Spleen (tissue), 11 donors: Measurements from ENCODE around the gene RIPOR1. TPM values are rescaled to one million over a fixed set of nuclear protein-coding genes. Genes with fewer than 3 reads are reported as not detected.
A peak's percentile ranks its signal among the peaks of the same experiment; 100 is the strongest.

Source experiments
- DNase-seq: peaks from one replicate; pipeline ENCODE4 v3.0.0-alpha.2; 2020
- H3K27ac ChIP-seq, 8 donors: fragments of 200-600 bp; sonication (generic) in 7 of 8; 1 replicate in 4 of 8; 2 replicates in 4 of 8; pipeline versions ENCODE4 v1.5.0 to v1.8.0; 2016 to 2021; ENCODE audit warnings: inconsistent platforms in 4 of 8, mild to moderate bottlenecking in 4 of 8, moderate library complexity in 1 of 8
- H3K27me3 ChIP-seq, 7 donors: fragments of 200-600 bp; sonication (generic) in 6 of 7; replicated peaks in 1 of 7; 1 replicate in 4 of 7; 2 replicates in 3 of 7; pipeline versions ENCODE4 v1.5.0 to v1.8.0; 2016 to 2021; ENCODE audit warnings: inconsistent platforms in 3 of 7, mild to moderate bottlenecking in 1 of 7
- H3K36me3 ChIP-seq, 6 donors: fragments of 200-600 bp; sonication (generic) in 5 of 6; 1 replicate in 4 of 6; 2 replicates in 2 of 6; pipeline versions ENCODE4 v1.5.0 to v1.8.0; 2016 to 2021; ENCODE audit warnings: inconsistent platforms in 2 of 6
- H3K4me1 ChIP-seq, 6 donors: fragments of 200-600 bp; sonication (generic) in 5 of 6; 1 replicate in 3 of 6; 2 replicates in 3 of 6; pipeline versions ENCODE4 v1.5.0 to v1.8.0; 2016 to 2021; ENCODE audit warnings: inconsistent platforms in 3 of 6
- H3K4me3 ChIP-seq, 8 donors: fragments of 200-600 bp; sonication (generic) in 7 of 8; 1 replicate in 4 of 8; 2 replicates in 4 of 8; pipeline versions ENCODE4 v1.5.0 to v1.8.0; 2016 to 2021; ENCODE audit warnings: inconsistent platforms in 4 of 8, mild to moderate bottlenecking in 4 of 8, moderate library complexity in 2 of 8
- H3K9me3 ChIP-seq, 8 donors: fragments of 200-600 bp; sonication (generic) in 7 of 8; 1 replicate in 4 of 8; 2 replicates in 4 of 8; pipeline versions ENCODE4 v1.5.0 to v1.8.0; 2016 to 2021; ENCODE audit warnings: inconsistent platforms in 4 of 8
- CTCF ChIP-seq, 11 experiments: fragments of 200-600 bp in 7 of 11; fragments of 450-650 bp in 4 of 11; sonication (generic) in 4 of 11; IDR thresholded peaks in 8 of 11; conservative IDR thresholded peaks in 3 of 11; 1 replicate in 7 of 11; 2 replicates in 4 of 11; pipeline versions ENCODE4 v1.4.0 to v1.8.0; 2016 to 2021; ENCODE audit warnings: antibody characterized with exemption in 11 of 11, inconsistent platforms in 4 of 11, mild to moderate bottlenecking in 1 of 11
- POLR2A ChIP-seq, 3 donors: fragments of 450-650 bp; IDR thresholded peaks; one replicate each; pipeline ENCODE4 v1.5.1; 2017; ENCODE audit warnings: antibody characterized with exemption in 3 of 3, mild to moderate bottlenecking in 1 of 3
- POLR2AphosphoS5 ChIP-seq, 3 donors: sonication (generic); formaldehyde crosslinking; IDR thresholded peaks; one replicate each; pipeline ENCODE4 v1.5.1; 2017; ENCODE audit warnings: antibody characterized with exemption in 3 of 3
- WGBS, 5 donors: extraction: QIAGEN DNeasy Blood & Tissue Kit in 3 of 5; methylation state at CpG; one replicate each; pipeline versions ENCODE4 v1.1.5 to v1.1.7; 2013 to 2018; 5-methylcytosine and 5-hydroxymethylcytosine counted together
- intact Hi-C: fragments of 100-400 bp; cut with DNase I; formaldehyde crosslinking; loops from one replicate; pipeline ENCODE4 v1.15.0; 2023; ENCODE audit warnings: low total_unique reads
- polyA plus RNA-seq, 3 donors: library from polyadenylated mRNA; stranded (reverse); fragments of 200-250 nt; gene quantifications; one replicate each; pipeline ENCODE4 v1.2.1, GENCODE V29; 2013
- total RNA-seq, 7 donors: library from RNA; depleted of rRNA in 3 of 7; stranded (reverse); fragments of >200 nt in 3 of 7; fragmentation: NEBNext Ultra II Directional in 4 of 7; extraction: Animal tissue kit (Norgen Biotek cat#: 25700) in 4 of 7; gene quantifications; one replicate each; pipeline versions ENCODE4 v1.1.0 to v1.2.1, GENCODE V29; 2016 to 2021
- donor health status: healthy with polysubstance abuse.
- donor health status: DM: no; HTN: no; CAD: no; lungs with moderate emphysema.
- donor health status: DM: no; HTN: no; CAD: no.
- donor health status: Bipolar disorder and iron deficiency.
- donor health status: healthy.
- donor health status: DM: no; HTN: no; CAD: no.
- donor health status: DM: yes; HTN: yes; CAD: no.

The RIPOR1 gene
- total and polyA plus RNA-seq, 10 donors: 29.9 to 242 (median 133) TPM

GRCh38 chr16:67543036-67543435 is 14.4 kb downstream of the RIPOR1 start:
- Histone ChIP-seq H3K36me3 (peaks cover 0 to 98% (median 68%) of the 10 kb centered on the region in 6 donors), H3K9me3 (no peaks in the 10 kb centered on the region), H3K4me1 (peaks cover 57 to 100% (median 97%) of the 10 kb centered on the region in 6 donors), H3K4me3 (no peak overlapping the region), H3K27ac (peak overlapping the region in 5 of 8 donors; percentile 34 to 96 (median 80)), H3K27me3 (peaks cover 0 to under 1% (median 0%) of the 10 kb centered on the region in 7 donors)
- intact Hi-C loops: no loop called here
- DNase-seq: peak; percentile 76
- no peak for TF ChIP-seq CTCF (IDR thresholded peaks at IDR 0.05 in 8 of 11, conservative IDR thresholded peaks at IDR 0.05 in 3 of 11)
- TF ChIP-seq POLR2A (IDR thresholded peaks at IDR 0.05): no peak
- no peak for TF ChIP-seq POLR2AphosphoS5 (IDR thresholded peaks at IDR 0.05)
- WGBS, 5 donors: 77 to 88% (median 86%) methylated on average over 8 of the region's 8 CpGs

- Histone ChIP-seq H3K9me3 (no peaks in the 10 kb centered on the region), H3K4me1 (peaks cover 59 to 100% (median 99%) of the 10 kb centered on the region in 6 donors), H3K27ac (peak overlapping the region in 4 of 8 donors; percentile 34 to 96 (median 85)), H3K36me3 (peaks cover 0 to 100% (median 68%) of the 10 kb centered on the region in 6 donors), H3K27me3 (no peaks in the 10 kb centered on the region), H3K4me3 (no peak overlapping the region)
- TF ChIP-seq CTCF (IDR thresholded peaks at IDR 0.05 in 8 of 11, conservative IDR thresholded peaks at IDR 0.05 in 3 of 11): no peak
- TF ChIP-seq POLR2AphosphoS5 (IDR thresholded peaks at IDR 0.05): peak; percentile 58 to 59 (median 58)
- no peak for TF ChIP-seq POLR2A (IDR thresholded peaks at IDR 0.05)
- intact Hi-C loops: no loop called here
- WGBS, 5 donors: 70 to 91% (median 87%) methylated on average over 6 of the region's 6 CpGs
- peak; percentile 71 for DNase-seq
Observed at GRCh38 chr16:67543582-67543981, 15.0 kb downstream of the RIPOR1 start.

GRCh38 chr16:67544329-67544841 is 15.8 kb downstream of the RIPOR1 start:
- DNase-seq: peak; percentile 79
- Histone ChIP-seq H3K4me1 (peaks cover 58 to 100% (median 98%) of the 10 kb centered on the region in 6 donors), H3K27ac (peak overlapping the region in 5 of 8 donors; percentile 50 to 96 (median 80)), H3K9me3 (no peaks in the 10 kb centered on the region), H3K27me3 (no peaks in the 10 kb centered on the region), H3K36me3 (peaks cover 0 to 100% (median 66%) of the 10 kb centered on the region in 6 donors), H3K4me3 (no peak overlapping the region)
- intact Hi-C loops: no loop called here
- TF ChIP-seq CTCF (IDR thresholded peaks at IDR 0.05 in 8 of 11, conservative IDR thresholded peaks at IDR 0.05 in 3 of 11) (no peak), POLR2AphosphoS5 (IDR thresholded peaks at IDR 0.05) (peak in 2 of 3 donors; percentile 35 to 80), POLR2A (IDR thresholded peaks at IDR 0.05) (no peak)
- 77 to 88% (median 84%) methylated on average over 11 to 13 of the region's 13 CpGs for whole genome bisulfite sequencing, 5 donors

GRCh38 chr16:67544844-67545664 is 16.4 kb downstream of the RIPOR1 start:
- intact Hi-C loops: loop anchor here (5.0 kb wide), 1 partner anchor 97 kb away; no protein-coding TSS in a partner anchor
- DNase-seq: no peak
- WGBS, 5 donors: 57 to 79% (median 59%) methylated on average over 12 to 15 of the region's 15 CpGs
- Histone ChIP-seq H3K4me3 (no peak overlapping the region), H3K27me3 (no peaks in the 10 kb centered on the region), H3K4me1 (peaks cover 56 to 100% (median 95%) of the 10 kb centered on the region in 6 donors), H3K27ac (peak overlapping the region in 7 of 8 donors; percentile 2 to 96 (median 57)), H3K9me3 (no peaks in the 10 kb centered on the region), H3K36me3 (peaks cover 0 to 100% (median 60%) of the 10 kb centered on the region in 6 donors)
- TF ChIP-seq POLR2AphosphoS5 (IDR thresholded peaks at IDR 0.05) (peak in 2 of 3 donors; percentile 53 to 58), CTCF (IDR thresholded peaks at IDR 0.05 in 8 of 11, conservative IDR thresholded peaks at IDR 0.05 in 3 of 11) (no peak)
